ENCODE results near the gene ANKRD17.

- TF ChIP-seq ELF1 (IDR thresholded peaks at IDR 0.05; ENCODE audit: borderline replicate concordance, low read depth) (no peak), POLR2AphosphoS5 (IDR thresholded peaks at IDR 0.05; ENCODE audit: low read depth, low read length) (no peak), POLR2A (IDR thresholded peaks at IDR 0.05; ENCODE audit: borderline replicate concordance, extremely low read depth, insufficient read depth, insufficient read length) (no peak), CEBPB (IDR thresholded peaks at IDR 0.05; ENCODE audit: low read depth) (no peak), REST (IDR thresholded peaks at IDR 0.05; ENCODE audit: low read depth) (no peak), ZBTB33 (IDR thresholded peaks at IDR 0.05; ENCODE audit: extremely low read depth, insufficient replicate concordance, low read length) (no peak), RAD21 (IDR thresholded peaks at IDR 0.05; ENCODE audit: low read depth) (no peak), SIN3A (IDR thresholded peaks at IDR 0.05; ENCODE audit: low read depth) (no peak), SP1 (IDR thresholded peaks at IDR 0.05; ENCODE audit: low read depth) (no peak), EGR1 (IDR thresholded peaks at IDR 0.05; ENCODE audit: low read depth) (no peak), FOSL1 (IDR thresholded peaks at IDR 0.05; ENCODE audit: low read depth) (no peak), EZH2 (IDR thresholded peaks at IDR 0.05) (no peak)
- TF ChIP-seq, protein P1, sequence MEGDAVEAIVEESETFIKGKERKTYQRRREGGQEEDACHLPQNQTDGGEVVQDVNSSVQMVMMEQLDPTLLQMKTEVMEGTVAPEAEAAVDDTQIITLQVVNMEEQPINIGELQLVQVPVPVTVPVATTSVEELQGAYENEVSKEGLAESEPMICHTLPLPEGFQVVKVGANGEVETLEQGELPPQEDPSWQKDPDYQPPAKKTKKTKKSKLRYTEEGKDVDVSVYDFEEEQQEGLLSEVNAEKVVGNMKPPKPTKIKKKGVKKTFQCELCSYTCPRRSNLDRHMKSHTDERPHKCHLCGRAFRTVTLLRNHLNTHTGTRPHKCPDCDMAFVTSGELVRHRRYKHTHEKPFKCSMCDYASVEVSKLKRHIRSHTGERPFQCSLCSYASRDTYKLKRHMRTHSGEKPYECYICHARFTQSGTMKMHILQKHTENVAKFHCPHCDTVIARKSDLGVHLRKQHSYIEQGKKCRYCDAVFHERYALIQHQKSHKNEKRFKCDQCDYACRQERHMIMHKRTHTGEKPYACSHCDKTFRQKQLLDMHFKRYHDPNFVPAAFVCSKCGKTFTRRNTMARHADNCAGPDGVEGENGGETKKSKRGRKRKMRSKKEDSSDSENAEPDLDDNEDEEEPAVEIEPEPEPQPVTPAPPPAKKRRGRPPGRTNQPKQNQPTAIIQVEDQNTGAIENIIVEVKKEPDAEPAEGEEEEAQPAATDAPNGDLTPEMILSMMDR (IDR thresholded peaks at IDR 0.05 in 2 of 3, conservative IDR thresholded peaks at IDR 0.05 in 1 of 3; ENCODE audit: borderline replicate concordance in 1 of 3, insufficient read depth in 1 of 3, low read depth in 2 of 3, low read length in 2 of 3): no peak
Measured at GRCh38 chr4:73086095-73086868, 172.3 kb downstream of the ANKRD17 start.
